ENCODE data around the gene RBM15B.

Gene RBM15B

GRCh38 chr3:51392355-51393133, 1.5 kb downstream of the RBM15B start:
- no peak for DNase-seq

- DNase-seq, result no peak
These were observed 2.0 kb downstream of the RBM15B start for GRCh38 chr3:51393134-51393495.

- no peak for DNase-seq
These were observed 2.5 kb downstream of the RBM15B start for GRCh38 chr3:51393564-51393963.

- DNase-seq, result no peak
These were observed 3.5 kb downstream of the RBM15B start for GRCh38 chr3:51394541-51394940.

- DNase-seq, result no peak
These were observed 4.6 kb downstream of the RBM15B start for GRCh38 chr3:51395493-51396213.

- no peak for DNase-seq
These were observed 5.3 kb downstream of the RBM15B start for GRCh38 chr3:51396401-51396800.

GRCh38 chr3:51397392-51397791, 6.3 kb downstream of the RBM15B start:
- no peak for DNase-seq

- no peak for DNase-seq
These were observed 7.7 kb downstream of the RBM15B start for GRCh38 chr3:51398595-51399310.

GRCh38 chr3:51400166-51400565, 9.1 kb downstream of the RBM15B start:
- no peak for DNase-seq

- no peak for DNase-seq
These were observed 10.7 kb downstream of the RBM15B start for GRCh38 chr3:51401735-51402134.

GRCh38 chr3:51403675-51404074, 12.6 kb downstream of the RBM15B start:
- DNase-seq, result no peak

- DNase-seq, result no peak
These were observed 16.9 kb downstream of the RBM15B start for GRCh38 chr3:51408021-51408420.

- DNase-seq, result no peak
These were observed 17.7 kb downstream of the RBM15B start for GRCh38 chr3:51408813-51409212.

- DNase-seq, result no peak
These were observed 31.1 kb downstream of the RBM15B start for GRCh38 chr3:51422211-51422610.

- DNase-seq, result no peak
These were observed 35.8 kb downstream of the RBM15B start for GRCh38 chr3:51426921-51427320.

GRCh38 chr3:51429138-51429537, 38.1 kb downstream of the RBM15B start:
- no peak for DNase-seq

- DNase-seq, result no peak
These were observed 43.0 kb downstream of the RBM15B start for GRCh38 chr3:51434110-51434509.

- no peak for DNase-seq
These were observed 43.8 kb downstream of the RBM15B start for GRCh38 chr3:51434746-51435327.

- DNase-seq, result no peak
These were observed 46.0 kb downstream of the RBM15B start for GRCh38 chr3:51436998-51437639.

- DNase-seq, result no peak
These were observed 50.4 kb downstream of the RBM15B start for GRCh38 chr3:51441282-51442030.

- no peak for DNase-seq
These were observed 54.6 kb downstream of the RBM15B start for GRCh38 chr3:51445544-51446280.
